H1 (cell line): ENCODE measurements around the gene COG4. TPM values are rescaled to one million over a fixed set of nuclear protein-coding genes. Genes with fewer than 3 reads are reported as not detected.

Source experiments
- CTCF ChIA-PET: fragments of 300-600 bp; sonication (Branson Sonifier 250); formaldehyde crosslinking; loops from one replicate; lab custom pipeline; 2021; ENCODE audit not compliant: partially characterized antibody; lab: Charles Lee
- POLR2A ChIA-PET: fragments of 300-600 bp; sonication (Branson Sonifier 250); formaldehyde crosslinking; loops from one replicate; lab custom pipeline; 2021; ENCODE audit warnings: inconsistent platforms; ENCODE audit not compliant: partially characterized antibody; lab: Charles Lee
- DNase-seq, 2 experiments: peaks; one replicate each; pipeline versions ENCODE4 v3.0.0 to v3.0.0-alpha.2; 2010 to 2022; ENCODE audit warnings: low spot score in 2 of 2, low read depth in 1 of 2, mixed read lengths in 1 of 2
- FAIRE-seq: peaks from 2 replicates; lab custom pipeline; 2011; peaks lifted over from hg19 to GRCh38; lab: Jason Lieb, UNC
- H2AFZ ChIP-seq: 2 replicates; pipeline ENCODE4 v1.8.1; 2012; ENCODE audit warnings: low read length, inconsistent platforms
- H2AK5ac ChIP-seq: 2 replicates; pipeline ENCODE4 v1.6.1; 2013; ENCODE audit warnings: low read depth, low read length
- H2BK120ac ChIP-seq: replicated peaks from 2 replicates; pipeline ENCODE3; 2013; ENCODE audit warnings: low read depth, low read length, inconsistent platforms
- H2BK12ac ChIP-seq: 2 replicates; pipeline ENCODE4 v1.6.1; 2013; ENCODE audit warnings: low read depth, low read length
- H2BK15ac ChIP-seq: 2 replicates; pipeline ENCODE4 v1.6.1; 2013; ENCODE audit warnings: low read length
- H2BK20ac ChIP-seq: 2 replicates; pipeline ENCODE4 v1.6.1; 2013; ENCODE audit warnings: low read length
- H2BK5ac ChIP-seq: 2 replicates; pipeline ENCODE4 v1.6.1; 2013; ENCODE audit warnings: low read depth, low read length
- H3K14ac ChIP-seq: 2 replicates; pipeline ENCODE4 v1.6.1; 2013; ENCODE audit warnings: inconsistent platforms; ENCODE audit not compliant: insufficient read length
- H3K18ac ChIP-seq: 2 replicates; pipeline ENCODE4 v1.6.1; 2013; ENCODE audit warnings: low read length; ENCODE audit errors: extremely low read depth
- H3K23ac ChIP-seq: 2 replicates; pipeline ENCODE4 v1.6.1; 2013; ENCODE audit warnings: inconsistent platforms; ENCODE audit not compliant: insufficient read length
- H3K23me2 ChIP-seq: 2 replicates; pipeline ENCODE4 v1.6.1; 2013; ENCODE audit warnings: low read depth, low read length
- H3K27ac ChIP-seq: 2 replicates; pipeline ENCODE4 v1.6.1; 2011; ENCODE audit warnings: low read depth, low read length, inconsistent platforms
- H3K27me3 ChIP-seq, 4 experiments: replicated peaks in 1 of 4; 1 replicate in 1 of 4; 2 replicates in 3 of 4; pipeline versions ENCODE4 v1.6.1 to v1.8.1; 2011 to 2013; ENCODE audit warnings: low read length in 3 of 4, mild to moderate bottlenecking in 3 of 4, inconsistent platforms in 2 of 4, mixed read lengths in 2 of 4, moderate library complexity in 1 of 4; ENCODE audit not compliant: control insufficient read depth in 3 of 4, insufficient read depth in 3 of 4; ENCODE audit errors: extremely low read depth in 1 of 4
- H3K36me3 ChIP-seq, 4 experiments: 2 replicates each; pipeline versions ENCODE4 v1.6.1 to v1.8.1; 2011 to 2013; ENCODE audit warnings: mild to moderate bottlenecking in 4 of 4, low read length in 3 of 4, moderate library complexity in 2 of 4, control low read depth in 1 of 4, inconsistent platforms in 1 of 4; ENCODE audit not compliant: insufficient read depth in 4 of 4, control insufficient read depth in 2 of 4
- H3K4ac ChIP-seq: replicated peaks from 2 replicates; pipeline ENCODE3; 2013; ENCODE audit warnings: low read length, low read depth, mixed read lengths, inconsistent platforms; ENCODE audit not compliant: insufficient read length
- H3K4me1 ChIP-seq, 4 experiments: replicated peaks in 1 of 4; 1 replicate in 1 of 4; 2 replicates in 3 of 4; pipeline versions ENCODE4 v1.6.1 to v1.8.1; 2011 to 2013; ENCODE audit warnings: low read length in 3 of 4, inconsistent platforms in 2 of 4, mixed read lengths in 1 of 4; ENCODE audit not compliant: insufficient read depth in 4 of 4, control insufficient read depth in 3 of 4
- H3K4me2 ChIP-seq, 2 experiments: 2 replicates each; pipeline versions ENCODE4 v1.6.1 to v1.8.1; 2011 to 2013; ENCODE audit warnings: low read depth in 2 of 2, low read length in 2 of 2, control low read depth in 1 of 2, inconsistent platforms in 1 of 2, mild to moderate bottlenecking in 1 of 2; ENCODE audit not compliant: insufficient read depth in 1 of 2
- H3K4me3 ChIP-seq, 4 experiments: fragments of 200-600, 300-600 bp in 1 of 4; sonication (generic), shearing (Covaris generic), sonication (Bioruptor Twin) in 1 of 4; 2 replicates each; pipeline versions ENCODE4 v1.5.1 to v1.8.1; 2011 to 2016; ENCODE audit warnings: low read length in 4 of 4, low read depth in 3 of 4, control low read depth in 2 of 4, inconsistent platforms in 2 of 4, mild to moderate bottlenecking in 2 of 4, mixed read lengths in 1 of 4, moderate library complexity in 1 of 4; ENCODE audit not compliant: insufficient read depth in 2 of 4; ENCODE audit errors: extremely low read depth in 1 of 4
- H3K56ac ChIP-seq: replicated peaks from 2 replicates; pipeline ENCODE3; 2013; ENCODE audit warnings: low read depth, mild to moderate bottlenecking, mixed read lengths, low read length, inconsistent platforms; ENCODE audit not compliant: insufficient read length
- H3K79me1 ChIP-seq: 2 replicates; pipeline ENCODE4 v1.6.1; 2013; ENCODE audit warnings: low read depth, low read length, control low read depth
- H3K79me2 ChIP-seq, 2 experiments: 2 replicates each; pipeline versions ENCODE4 v1.6.1 to v1.8.1; 2012 to 2013; ENCODE audit warnings: low read length in 2 of 2, mild to moderate bottlenecking in 2 of 2, inconsistent platforms in 1 of 2; ENCODE audit not compliant: insufficient read depth in 2 of 2, control insufficient read depth in 1 of 2
- H3K9ac ChIP-seq, 4 experiments: replicated peaks in 1 of 4; 1 replicate in 1 of 4; 2 replicates in 3 of 4; pipeline versions ENCODE4 v1.6.1 to v1.8.1; 2011 to 2013; ENCODE audit warnings: low read depth in 3 of 4, low read length in 3 of 4, control low read depth in 2 of 4, mild to moderate bottlenecking in 2 of 4, moderate library complexity in 2 of 4, inconsistent platforms in 1 of 4; ENCODE audit errors: extremely low read depth in 1 of 4
- H3K9me3 ChIP-seq, 2 experiments: 2 replicates each; pipeline versions ENCODE4 v1.6.1 to v1.8.1; 2012 to 2013; ENCODE audit warnings: mild to moderate bottlenecking in 2 of 2, moderate library complexity in 2 of 2, control low read depth in 1 of 2, inconsistent platforms in 1 of 2, low read depth in 1 of 2, low read length in 1 of 2, mixed read lengths in 1 of 2; ENCODE audit not compliant: insufficient read depth in 2 of 2
- H4K20me1 ChIP-seq, 2 experiments: replicated peaks in 1 of 2; 2 replicates each; pipeline versions ENCODE3 to v1.8.1; 2011 to 2013; ENCODE audit warnings: inconsistent platforms in 2 of 2, low read length in 2 of 2, mild to moderate bottlenecking in 1 of 2; ENCODE audit not compliant: insufficient read depth in 2 of 2, control insufficient read depth in 1 of 2
- H4K5ac ChIP-seq: 2 replicates; pipeline ENCODE4 v1.6.1; 2013; ENCODE audit warnings: low read length, low read depth, mixed read lengths, inconsistent platforms; ENCODE audit not compliant: insufficient read length
- H4K8ac ChIP-seq: 2 replicates; pipeline ENCODE4 v1.8.0; 2013; ENCODE audit warnings: mild to moderate bottlenecking, moderate library complexity, low read length, inconsistent platforms; ENCODE audit not compliant: insufficient read depth; ENCODE audit errors: extremely low read depth
- H4K91ac ChIP-seq: replicated peaks from 2 replicates; pipeline ENCODE3; 2013; ENCODE audit warnings: low read length, mixed read lengths, inconsistent platforms; ENCODE audit not compliant: insufficient read length
- BRCA1 ChIP-seq: IDR thresholded peaks from 2 replicates; pipeline ENCODE4 v1.6.1; 2012; ENCODE audit warnings: low read depth, low read length, improper control_type of control experiment
- E2F6 ChIP-seq: IDR thresholded peaks from 2 replicates; pipeline ENCODE4 v1.6.1; 2012; ENCODE audit warnings: inconsistent platforms
- SRF ChIP-seq: IDR thresholded peaks from 2 replicates; pipeline ENCODE4 v1.6.1; 2011; ENCODE audit warnings: mild to moderate bottlenecking, low read depth, low read length, moderate library complexity
- WGBS, 2 experiments: shearing (Covaris generic) in 1 of 2; methylation state at CpG; one replicate each; pipeline versions ENCODE4 v1.1.6 to v1.1.7; 2013 to 2015; ENCODE audit warnings: low lambda C conversion rate in 2 of 2, mixed read lengths in 2 of 2, inconsistent platforms in 1 of 2, low coverage in 1 of 2, missing lambda C conversion rate in 1 of 2; ENCODE audit not compliant: insufficient replicate concordance in 2 of 2, insufficient coverage in 1 of 2, insufficient read length in 1 of 2; ENCODE audit errors: extremely low coverage in 1 of 2, missing lambda C conversion rate in 1 of 2; 5-methylcytosine and 5-hydroxymethylcytosine counted together
- polyA plus RNA-seq, 7 experiments: library from polyadenylated mRNA; depleted of rRNA in 3 of 7; stranded (reverse) in 5 of 7; unstranded in 2 of 7; fragments of >200 nt in 5 of 7; fragments of 200-250 nt in 2 of 7; gene quantifications; 1 replicate in 5 of 7; 2 replicates in 1 of 7; 4 replicates in 1 of 7; pipeline versions ENCODE4 v1.2.1 to v1.2.3, GENCODE V29; 2011 to 2013; ENCODE audit warnings: missing spikeins in 2 of 7, mixed read lengths in 2 of 7
- total RNA-seq: library from RNA; stranded (reverse); fragmentation: NEBNext Ultra II Directional; extraction: Animal tissue kit (Norgen Biotek cat#: 25700); gene quantifications from 2 replicates; pipeline ENCODE4 v1.2.1, GENCODE V29; 2021

The COG4 gene
- total and polyA plus RNA-seq, 2 of the 8 experiments (the other 6 are each of a cell fraction or from before 2014, with no cell fraction given) = 46.1 to 50.2 TPM

GRCh38 chr16:70448075-70448474 is 75.3 kb downstream of the COG4 start:
- Histone ChIP-seq H3K27ac (no peak overlapping the region), H3K4me1 (no peaks in the 10 kb centered on the region; a peak in 1 of 7 replicates), H3K23me2 (no peaks in the 10 kb centered on the region), H2AK5ac (no peak overlapping the region), H3K14ac (no peak overlapping the region), H4K5ac (no peak overlapping the region), H4K20me1 (no peaks in the 10 kb centered on the region), H3K27me3 (no peaks in the 10 kb centered on the region), H3K9me3 (no peaks in the 10 kb centered on the region), H3K79me2 (no peaks in the 10 kb centered on the region), H3K36me3 (no peaks in the 10 kb centered on the region), H4K91ac (no peak overlapping the region), H2BK15ac (no peak overlapping the region)
- WGBS, 2 experiments = 87% methylated on average over 6 of the region's 6 CpGs; no CpG with 5 or more reads in 1 of the 2 experiments
- POLR2A ChIA-PET = interaction anchor here (0.7 kb wide), 1 partner anchor 66 kb away, joined by 3 read pairs; no protein-coding TSS in a partner anchor
- FAIRE-seq = no peak
- TF ChIP-seq BRCA1 (no peak), SRF (no peak), E2F6 (no peak)
- TF ChIP-seq, all 59 proteins: peak for 0
- Histone ChIP-seq H3K23ac (no peak overlapping the region), H2BK20ac (no peak overlapping the region), H2BK5ac (no peak overlapping the region), H4K8ac (no peak overlapping the region), H3K79me1 (no peaks in the 10 kb centered on the region), H2AFZ (no peak overlapping the region), H3K4me2 (no peak overlapping the region), H3K56ac (no peak overlapping the region), H3K4me3 (no peak overlapping the region), H3K4ac (no peak overlapping the region), H2BK120ac (no peak overlapping the region), H2BK12ac (peak overlapping the region; percentile 50; the same call in 1 of the 2 replicates), H3K9ac (no peak overlapping the region), H3K18ac (no peak overlapping the region)
- no peak for DNase-seq
- CTCF ChIA-PET = no interaction called here
